Loucy (cell line): ENCODE results near the gene STK32C.

ENCODE experiments used
- H2AFZ ChIP-seq: fragments of 200-600 bp; sonication (generic); 2 replicates; pipeline ENCODE4 v1.6.0; 2016; ENCODE audit warnings: antibody characterized with exemption, mild to moderate bottlenecking, low read length, moderate library complexity
- H3F3A ChIP-seq: fragments of 200-600 bp; 2 replicates; pipeline ENCODE4 v1.6.0; 2016; ENCODE audit warnings: antibody characterized with exemption, low read depth, mild to moderate bottlenecking
- H3K27me3 ChIP-seq: fragments of 200-600 bp; sonication (generic); 2 replicates; pipeline ENCODE4 v1.6.1; 2014; ENCODE audit warnings: low read length, mild to moderate bottlenecking; ENCODE audit not compliant: insufficient read depth, poor library complexity, severe bottlenecking
- H3K36me3 ChIP-seq: fragments of 200-600 bp; sonication (generic); 2 replicates; pipeline ENCODE4 v1.6.1; 2016; ENCODE audit warnings: low read length; ENCODE audit not compliant: insufficient read depth
- H3K4me1 ChIP-seq: fragments of 200-600 bp; sonication (generic); 2 replicates; pipeline ENCODE4 v1.5.1; 2014; ENCODE audit warnings: low read length, mild to moderate bottlenecking; ENCODE audit not compliant: insufficient read depth, poor library complexity, severe bottlenecking
- H3K4me2 ChIP-seq: fragments of 200-600 bp; sonication (generic); 2 replicates; pipeline ENCODE4 v1.6.0; 2014; ENCODE audit warnings: antibody characterized with exemption, low read length, low read depth, mild to moderate bottlenecking; ENCODE audit not compliant: poor library complexity, severe bottlenecking
- H3K4me3 ChIP-seq: fragments of 200-600 bp; sonication (generic); 2 replicates; pipeline ENCODE4 v1.5.1; 2014; ENCODE audit warnings: low read length, mild to moderate bottlenecking, mixed read lengths; ENCODE audit not compliant: poor library complexity, severe bottlenecking
- H3K79me2 ChIP-seq: fragments of 200-600 bp; sonication (generic); 2 replicates; pipeline ENCODE4 v1.6.1; 2014; ENCODE audit warnings: low read length; ENCODE audit not compliant: insufficient read depth
- H3K9ac ChIP-seq: fragments of 200-600 bp; sonication (generic); 2 replicates; pipeline ENCODE4 v1.6.0; 2014; ENCODE audit warnings: mild to moderate bottlenecking, low read depth, low read length, moderate library complexity; ENCODE audit not compliant: poor library complexity, severe bottlenecking
- H3K9me2 ChIP-seq: fragments of 200-600 bp; sonication (generic); replicated peaks from 2 replicates; pipeline ENCODE4 v1.6.1; 2016; ENCODE audit warnings: low read depth, low read length, mixed read lengths
- H3K9me3 ChIP-seq: fragments of 200-600 bp; sonication (generic); 2 replicates; pipeline ENCODE4 v1.6.1; 2014; ENCODE audit warnings: mild to moderate bottlenecking, antibody characterized with exemption, low read length, low read depth; ENCODE audit not compliant: insufficient read depth
- H4K20me1 ChIP-seq: fragments of 200-600 bp; sonication (generic); 2 replicates; pipeline ENCODE4 v1.6.0; 2014; ENCODE audit warnings: antibody characterized with exemption, low read length, mild to moderate bottlenecking; ENCODE audit not compliant: insufficient read depth, poor library complexity, severe bottlenecking
- CTCF ChIP-seq: fragments of 200-600 bp; sonication (generic); conservative IDR thresholded peaks from 2 replicates; pipeline ENCODE4 v1.5.1; 2014; ENCODE audit warnings: mild to moderate bottlenecking, antibody characterized with exemption, low read length
- EZH2phosphoT487 ChIP-seq: fragments of 200-600 bp; IDR thresholded peaks from 2 replicates; pipeline ENCODE4 v1.6.1; 2018; ENCODE audit warnings: antibody characterized with exemption, mild to moderate bottlenecking, moderate library complexity, borderline replicate concordance

STK32C gene

GRCh38 chr10:132245056-132245455 lies 62.7 kb downstream of the STK32C start:
- Histone ChIP-seq H3K4me2 (no peak overlapping the region), H3K36me3 (no peaks in the 10 kb centered on the region), H3F3A (no peaks in the 10 kb centered on the region), H3K27me3 (no peaks in the 10 kb centered on the region), H4K20me1 (no peaks in the 10 kb centered on the region), H3K9me3 (no peaks in the 10 kb centered on the region), H3K9me2 (no peaks in the 10 kb centered on the region), H3K4me3 (no peak overlapping the region), H3K9ac (no peak overlapping the region), H3K4me1 (no peaks in the 10 kb centered on the region), H2AFZ (no peak overlapping the region), H3K79me2 (no peaks in the 10 kb centered on the region)
- TF ChIP-seq CTCF, result no peak
- no peak for TF ChIP-seq EZH2phosphoT487

- H2AFZ ChIP-seq, result no peak overlapping the region
- TF ChIP-seq CTCF (no peak), EZH2phosphoT487 (no peak)
Measured at GRCh38 chr10:132243626-132244025, 64.1 kb downstream of the STK32C start.

GRCh38 chr10:132243141-132243540 lies 64.6 kb downstream of the STK32C start:
- Histone ChIP-seq H3K4me3 (no peak overlapping the region), H3K9me2 (no peaks in the 10 kb centered on the region), H3K36me3 (no peaks in the 10 kb centered on the region), H3K4me1 (no peaks in the 10 kb centered on the region), H2AFZ (no peak overlapping the region), H3F3A (no peaks in the 10 kb centered on the region), H3K9me3 (no peaks in the 10 kb centered on the region), H3K79me2 (no peaks in the 10 kb centered on the region), H4K20me1 (no peaks in the 10 kb centered on the region), H3K4me2 (no peak overlapping the region), H3K27me3 (no peaks in the 10 kb centered on the region), H3K9ac (no peak overlapping the region)
- TF ChIP-seq CTCF (no peak), EZH2phosphoT487 (no peak)

More at GRCh38 chr10:132243626-132244025, 64.1 kb downstream of the STK32C start:
- Histone ChIP-seq H3K4me1 (no peaks in the 10 kb centered on the region), H4K20me1 (no peaks in the 10 kb centered on the region), H3K27me3 (no peaks in the 10 kb centered on the region), H3K36me3 (no peaks in the 10 kb centered on the region), H3F3A (no peaks in the 10 kb centered on the region), H3K4me2 (no peak overlapping the region), H3K79me2 (no peaks in the 10 kb centered on the region), H3K9me2 (no peaks in the 10 kb centered on the region), H3K9ac (no peak overlapping the region), H3K4me3 (no peak overlapping the region), H3K9me3 (no peaks in the 10 kb centered on the region)
